Stimulated activated CD4-positive, alpha-beta T cell treated with anti-CD3 and anti-CD28 coated beads, Interleukin-15, amount 100 ng/mL, for 1 hour (primary cell): ENCODE data around the gene SDCCAG8.
A peak's percentile ranks its signal among the peaks of the same experiment; 100 is the strongest.

Experiments used
- DNase-seq, 2 donors: peaks; one replicate each; pipeline ENCODE4 v3.0.0-alpha.2; 2020; ENCODE audit warnings: low read depth in 1 of 2, low spot score in 1 of 2

The SDCCAG8 gene

DNA sequence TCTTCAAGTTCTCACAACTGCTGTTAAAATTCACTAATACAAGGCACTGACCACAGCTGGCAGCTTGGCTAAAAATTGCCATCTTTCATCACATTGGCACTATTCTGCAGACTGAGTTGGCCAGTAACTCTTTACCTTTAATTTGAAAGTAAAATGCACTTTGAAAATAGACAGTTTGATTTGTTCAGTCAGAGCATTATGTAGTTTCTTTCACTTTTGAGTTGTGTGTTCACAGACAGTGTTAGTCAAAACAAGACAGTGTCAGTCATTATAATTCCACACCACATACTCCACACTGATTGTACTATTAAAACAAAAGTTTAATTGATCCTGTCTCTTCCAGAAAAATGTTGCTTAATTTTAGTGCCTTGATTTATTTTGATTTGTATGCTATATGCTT, 160.7 kb downstream of the SDCCAG8 start:
- no peak for DNase-seq

DNA sequence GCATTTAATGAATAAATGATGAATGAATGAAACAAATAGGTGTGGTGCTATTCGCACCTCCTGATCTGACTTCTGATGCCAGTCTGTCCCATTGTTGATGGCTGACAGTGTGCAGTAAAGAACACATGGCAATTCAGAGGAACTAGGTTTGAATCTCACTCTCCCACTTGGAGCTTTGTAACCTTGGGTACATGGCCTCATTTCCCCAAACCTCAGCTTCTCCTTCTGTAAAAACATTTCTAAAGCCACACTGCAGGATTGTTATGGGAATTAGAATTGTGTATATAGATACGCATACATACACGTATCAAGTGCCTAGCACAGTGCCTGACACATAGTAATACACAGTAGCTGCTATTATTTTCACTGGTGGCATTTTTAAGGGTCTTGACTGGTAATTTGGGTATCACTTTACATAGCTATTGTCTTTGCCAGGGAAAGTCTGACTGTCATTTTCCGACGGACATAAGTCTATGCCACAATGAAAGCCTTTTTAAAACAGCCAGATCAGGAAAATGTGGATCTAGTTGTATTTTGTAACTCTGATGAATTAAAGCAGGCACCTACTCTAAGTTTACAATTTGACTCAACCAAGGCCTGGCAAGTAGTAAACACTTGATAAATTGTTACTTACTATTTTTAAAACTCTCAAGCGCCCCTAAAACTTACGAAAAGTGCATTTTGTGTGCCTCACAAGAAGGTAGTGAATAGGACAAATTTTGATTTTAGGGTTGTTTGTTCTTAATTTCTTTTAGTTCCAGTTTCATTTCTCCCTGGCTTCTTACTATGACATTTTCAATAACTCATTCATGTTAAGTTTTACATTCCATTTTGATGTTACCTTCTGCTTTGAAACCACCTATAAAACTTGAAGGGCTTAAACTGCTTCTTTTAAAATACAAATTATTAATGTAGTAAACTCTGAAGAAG, 164.4 kb downstream of the SDCCAG8 start:
- no peak for DNase-seq

DNA sequence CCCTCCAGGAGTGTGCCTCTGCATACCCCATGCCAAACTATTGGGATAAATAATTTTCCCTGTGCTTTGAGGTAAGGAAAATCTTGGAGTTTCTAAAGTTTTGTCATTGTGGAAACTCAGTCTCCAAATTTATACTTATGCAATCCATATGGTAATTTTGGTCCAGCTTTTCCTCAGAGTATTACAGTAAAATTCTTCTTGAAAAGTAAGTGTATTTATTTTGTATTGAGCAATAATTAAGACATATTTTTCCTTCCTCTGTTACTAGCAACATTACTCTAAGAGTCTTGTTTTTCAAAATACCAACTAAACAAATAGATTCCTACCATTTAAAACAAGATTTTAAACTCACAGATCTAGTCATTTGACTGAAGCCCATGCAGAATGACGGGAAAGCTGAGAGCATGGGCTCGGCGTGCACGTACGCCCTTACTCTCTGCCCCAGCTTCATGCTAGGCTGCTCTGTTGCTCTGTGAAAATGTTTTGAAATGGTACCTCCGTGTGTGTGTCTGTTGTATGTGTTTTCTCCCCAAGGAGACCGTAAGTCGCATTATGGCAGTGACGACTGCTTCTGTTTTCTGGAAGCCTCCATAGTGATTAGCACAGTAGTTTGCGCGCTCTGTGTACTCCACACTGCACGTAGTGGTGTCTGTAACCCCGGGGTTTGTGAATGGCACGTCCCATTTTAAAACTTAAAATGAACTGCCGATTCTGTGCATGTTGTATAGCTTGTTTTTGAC, 165.3 kb downstream of the SDCCAG8 start:
- DNase-seq: no peak

DNA sequence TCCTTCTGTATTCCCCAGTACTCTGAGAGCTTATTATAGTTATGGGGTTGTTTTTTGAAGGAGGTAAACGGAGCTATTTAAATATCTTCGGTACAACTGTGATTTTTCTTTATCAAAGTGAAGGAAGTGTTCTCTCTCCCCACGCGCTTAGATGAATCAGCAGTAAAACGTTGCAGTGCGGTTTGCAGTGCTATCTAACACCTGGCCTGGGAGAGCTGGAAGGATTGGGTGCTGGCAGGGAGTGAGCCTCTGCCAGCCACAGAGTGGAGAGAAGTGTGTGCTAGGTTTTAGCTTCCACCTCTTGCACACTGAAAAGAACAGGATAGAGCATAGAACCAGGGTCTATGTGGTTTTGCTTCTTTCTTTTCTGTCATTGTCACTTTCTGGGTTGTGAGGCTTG, 165.9 kb downstream of the SDCCAG8 start:
- DNase-seq: peak in 1 of 2 donors; percentile 12

DNA sequence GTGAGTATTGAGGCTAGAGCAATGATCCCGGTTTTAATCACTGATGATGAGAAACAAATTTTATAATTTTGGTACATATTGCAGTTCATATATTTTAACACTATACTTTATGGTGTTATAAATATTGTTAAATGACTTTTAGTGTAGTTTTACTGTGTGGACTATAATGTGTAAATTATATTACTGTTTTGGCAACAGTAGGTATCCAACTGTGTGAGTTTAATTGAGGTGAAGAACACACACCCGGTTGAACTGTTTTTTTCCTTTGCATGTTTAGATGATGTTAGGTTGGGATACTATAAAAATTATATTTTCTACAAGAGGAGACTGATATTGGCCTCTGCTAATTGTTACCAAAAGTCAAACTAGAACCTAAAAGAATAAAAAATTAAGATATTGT, 166.5 kb downstream of the SDCCAG8 start:
- DNase-seq: no peak

DNA sequence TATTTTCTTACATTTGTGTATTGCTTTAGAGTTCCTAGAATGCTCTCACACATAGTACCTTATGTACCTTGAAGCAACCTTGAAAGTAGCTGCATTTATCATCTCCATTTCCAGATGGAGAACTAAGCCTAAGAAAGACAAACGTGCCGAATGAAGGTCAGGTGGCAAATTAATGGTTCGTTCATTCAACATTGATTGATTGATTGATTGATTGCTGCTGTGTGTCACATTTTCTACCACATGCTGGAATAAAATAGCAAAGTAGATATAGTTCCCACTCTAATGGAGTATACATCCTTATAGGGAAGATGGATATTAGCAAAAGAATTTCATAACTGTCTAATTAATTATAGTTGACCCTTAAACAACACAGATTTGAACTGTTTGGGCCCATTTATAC, 172.2 kb downstream of the SDCCAG8 start:
- no peak for DNase-seq

DNA sequence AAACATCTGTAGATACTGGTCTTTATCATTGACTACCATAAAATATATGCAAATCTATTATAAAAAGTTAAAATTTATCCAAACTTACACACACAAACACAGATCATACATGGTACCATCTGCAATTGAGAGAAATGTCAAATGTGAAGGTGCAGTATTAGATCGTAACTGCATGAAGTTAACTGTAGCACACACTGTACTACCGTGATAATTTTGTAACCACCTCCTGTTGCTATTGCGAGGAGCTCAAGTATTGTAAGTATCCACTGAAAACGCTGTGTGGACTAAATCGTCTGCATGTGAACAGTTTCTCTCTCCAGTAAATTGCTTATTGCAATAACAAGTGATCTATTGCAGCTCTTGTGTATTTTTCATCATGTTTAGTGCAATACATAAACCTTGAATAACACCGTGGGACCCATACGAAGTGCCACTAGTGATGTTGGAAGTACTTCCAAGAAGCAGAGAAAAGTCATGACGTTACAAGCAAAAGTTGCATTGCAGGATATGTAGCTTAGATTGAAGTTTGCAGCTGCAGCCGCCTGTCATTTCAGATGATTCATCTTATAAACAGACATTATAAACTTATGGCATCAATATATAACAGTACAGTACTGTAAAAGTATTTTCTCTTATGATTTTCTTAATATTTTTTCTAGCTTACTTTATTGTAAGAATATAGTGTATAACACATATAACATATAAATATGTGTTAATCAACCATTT, 172.9 kb downstream of the SDCCAG8 start:
- no peak for DNase-seq

DNA sequence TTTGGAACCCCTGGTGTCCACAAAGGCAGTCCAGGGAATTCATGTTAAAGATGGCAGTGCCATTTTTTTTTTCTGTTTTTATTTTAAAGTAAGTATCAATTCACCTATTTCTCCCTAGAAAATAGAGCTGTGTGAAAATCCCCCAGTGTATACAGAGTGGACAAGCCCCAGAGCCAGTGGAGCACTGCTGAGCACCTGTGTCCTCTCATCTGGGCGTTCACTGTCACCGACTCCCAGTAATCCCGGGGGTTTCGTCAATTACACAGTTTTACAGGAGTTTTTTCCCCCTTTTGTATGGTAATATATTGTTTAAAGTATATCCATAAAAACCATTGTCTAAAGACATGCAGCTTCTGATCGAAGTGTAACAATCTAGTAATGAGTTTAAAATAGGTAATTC, 175.8 kb downstream of the SDCCAG8 start:
- no peak for DNase-seq

DNA sequence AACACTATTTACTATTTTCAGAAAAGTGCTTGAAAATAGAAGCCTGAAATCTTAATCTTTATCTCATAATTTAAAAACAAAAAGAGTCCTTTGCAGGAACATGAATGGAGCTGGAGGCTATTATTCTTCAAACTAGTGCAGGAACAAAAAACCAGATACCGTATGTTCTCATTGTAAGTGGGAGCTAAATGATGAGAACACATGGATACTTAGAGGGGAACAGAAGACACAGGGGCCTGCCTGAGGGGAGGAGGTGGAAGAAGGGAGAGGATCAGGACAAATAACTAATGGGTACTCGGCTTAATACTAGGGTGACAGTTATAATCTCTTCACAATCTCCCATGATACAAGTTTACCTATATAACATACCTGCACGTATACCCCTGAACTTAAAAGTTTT, 176.3 kb downstream of the SDCCAG8 start:
- DNase-seq: no peak

- DNase-seq: no peak
Measured at GRCh38 chr1:243433737-243434370, 178.0 kb downstream of the SDCCAG8 start.

GRCh38 chr1:243434594-243434993, 178.8 kb downstream of the SDCCAG8 start:
- no peak for DNase-seq

DNA sequence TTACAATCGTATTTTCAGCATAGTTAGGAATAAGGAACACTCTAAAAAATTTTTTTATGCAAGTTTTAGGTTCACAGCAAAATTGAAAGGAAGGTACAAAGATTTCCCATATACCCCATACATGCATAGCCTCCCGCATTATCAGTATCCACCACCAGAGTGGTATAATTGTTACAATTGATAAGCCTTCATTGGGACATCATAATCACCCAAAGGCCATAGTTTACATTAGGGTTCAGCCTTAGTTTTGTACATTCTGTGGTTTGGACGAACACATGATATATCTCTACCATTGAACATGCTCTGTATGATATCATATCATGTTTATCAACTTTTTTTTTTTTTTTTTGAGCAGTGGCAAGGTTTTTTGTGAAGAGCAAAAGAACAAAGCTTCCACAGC, 180.0 kb downstream of the SDCCAG8 start:
- DNase-seq: no peak

GRCh38 chr1:243438146-243438545, 182.3 kb downstream of the SDCCAG8 start:
- no peak for DNase-seq

GRCh38 chr1:243438815-243439214, 183.0 kb downstream of the SDCCAG8 start:
- DNase-seq: no peak

DNA sequence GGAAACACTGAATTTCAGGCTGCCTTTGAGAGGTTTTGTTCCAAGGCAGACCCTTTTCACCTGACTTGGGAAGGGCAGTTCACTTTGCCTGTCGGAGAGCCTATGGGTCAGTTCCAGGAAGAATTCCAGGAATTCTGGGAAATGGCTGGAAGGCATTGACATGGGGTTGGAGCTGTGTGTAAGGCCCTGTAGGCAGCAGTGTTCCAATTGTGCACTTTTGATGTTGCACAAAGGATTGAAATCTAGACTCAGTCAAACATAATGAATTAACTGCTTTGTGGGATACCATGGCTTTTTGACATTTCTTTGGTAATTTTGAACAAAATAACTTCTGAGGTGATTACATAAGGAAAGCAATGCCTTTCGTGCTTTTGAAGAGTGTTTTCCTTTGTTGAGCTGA, 184.6 kb downstream of the SDCCAG8 start:
- no peak for DNase-seq

GRCh38 chr1:243441601-243442000, 185.8 kb downstream of the SDCCAG8 start:
- DNase-seq: no peak

DNA sequence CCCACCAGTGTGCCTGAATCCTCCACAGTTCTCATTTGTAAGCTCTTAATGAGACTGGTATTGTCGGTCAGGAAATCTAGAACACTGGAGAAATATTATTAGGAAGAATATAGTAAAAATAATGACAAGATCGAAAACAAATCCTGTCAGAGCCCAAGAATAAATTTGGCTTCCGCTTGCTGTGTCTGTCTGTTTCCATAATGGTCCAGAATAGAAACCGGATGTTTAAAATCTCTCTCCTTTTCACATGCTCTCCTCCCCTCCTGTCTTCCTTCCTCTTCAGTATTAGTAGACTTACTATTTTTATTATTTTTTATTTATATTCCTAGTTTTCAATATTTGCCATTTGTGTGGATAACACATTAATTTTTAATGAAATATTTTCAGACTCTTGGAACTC, 187.7 kb downstream of the SDCCAG8 start:
- DNase-seq: no peak

- no peak for DNase-seq
Measured at GRCh38 chr1:243447347-243447746, 191.5 kb downstream of the SDCCAG8 start.

DNA sequence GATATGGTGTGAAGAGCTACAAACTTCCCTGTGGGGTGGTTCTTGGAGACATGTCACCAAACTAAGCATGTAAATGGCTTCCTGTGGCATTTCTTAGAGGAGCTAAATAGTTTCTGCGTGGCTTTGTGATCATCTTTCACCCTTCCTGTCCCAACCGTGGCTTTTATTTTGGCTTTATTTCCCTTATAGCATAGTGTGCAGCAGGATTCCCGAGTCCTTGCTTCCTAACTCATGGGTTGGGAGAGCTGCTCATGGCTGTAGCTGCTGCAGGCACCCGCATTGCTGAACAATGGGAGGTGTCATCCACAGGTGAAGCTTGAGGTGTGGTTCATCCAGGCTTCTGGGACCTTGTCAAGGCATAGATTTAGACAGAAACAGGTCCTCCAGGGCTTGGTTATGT, 192.0 kb downstream of the SDCCAG8 start:
- no peak for DNase-seq

- no peak for DNase-seq
Measured at GRCh38 chr1:243449373-243449772, 193.5 kb downstream of the SDCCAG8 start.

- DNase-seq: no peak
Measured at GRCh38 chr1:243452092-243452491, 196.3 kb downstream of the SDCCAG8 start.
